GM10847 (cell line): ENCODE results near the gene GSTT2B.

Experiments
- POLR2A ChIP-seq: IDR thresholded peaks from 2 replicates; pipeline ENCODE4 v1.6.1; 2011; ENCODE audit not compliant: insufficient read length; ENCODE audit errors: extremely low read depth

Gene GSTT2B

DNA sequence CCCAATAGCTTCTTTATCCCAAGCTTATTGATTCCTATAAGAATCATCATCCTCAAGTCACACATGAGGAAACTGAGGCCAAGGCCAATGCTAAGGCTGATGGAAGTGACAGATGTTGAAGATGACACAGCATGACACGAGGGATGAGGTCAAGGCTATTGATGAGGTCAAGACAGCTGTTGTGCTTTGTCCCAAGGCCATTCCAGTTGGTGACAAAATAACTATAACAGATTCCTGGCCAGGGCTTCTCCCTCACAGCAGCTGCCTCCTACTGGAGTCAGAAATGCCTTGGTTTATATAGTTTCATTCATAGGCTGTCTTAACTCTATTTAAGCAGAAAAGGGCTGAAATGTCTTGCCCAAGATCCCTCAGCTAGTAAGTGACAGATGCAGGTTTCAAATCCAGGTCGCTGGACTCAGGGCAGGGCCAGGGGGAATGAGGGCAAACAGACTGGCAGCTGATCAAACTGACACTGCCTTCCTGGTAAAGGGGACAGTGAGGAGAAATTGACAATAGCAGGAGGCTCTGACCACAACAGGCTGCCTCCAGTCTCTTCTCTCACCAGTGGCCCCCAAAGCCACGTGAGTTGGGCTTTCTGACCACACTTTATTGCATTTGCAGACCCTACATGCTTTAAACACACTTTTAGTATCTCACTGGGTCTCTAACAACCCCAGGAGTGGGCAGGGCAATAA is 50.4 kb downstream of the GSTT2B start:
- TF ChIP-seq POLR2A = no peak

DNA sequence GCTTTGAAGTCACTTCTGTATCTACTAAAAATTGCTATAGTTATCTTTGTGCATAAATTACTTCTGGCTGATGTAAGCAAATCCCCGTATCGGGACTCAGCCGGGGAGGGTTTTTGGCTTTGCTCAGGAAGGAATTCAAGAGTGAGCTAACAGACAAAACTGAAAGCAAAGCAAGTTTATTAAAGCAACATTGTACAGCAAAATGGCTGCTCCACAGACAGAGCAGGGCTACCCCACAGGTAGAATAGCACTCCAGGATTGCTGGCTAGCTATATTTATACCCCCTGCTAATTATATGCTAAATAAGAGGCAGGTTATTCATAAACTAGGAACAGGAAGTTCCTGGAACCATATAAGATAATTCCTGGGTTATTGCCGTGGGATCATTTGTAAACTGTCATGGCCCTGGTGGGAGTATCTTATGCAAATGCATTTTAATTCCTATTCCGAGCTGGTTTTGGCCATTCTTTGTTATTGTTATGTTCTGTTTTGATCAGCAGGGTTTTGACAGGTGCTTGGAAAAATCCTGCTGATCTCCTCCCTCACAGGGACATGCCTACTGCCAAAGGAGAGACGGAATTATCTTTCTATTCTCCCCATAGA is 51.6 kb downstream of the GSTT2B start:
- TF ChIP-seq POLR2A = no peak

DNA sequence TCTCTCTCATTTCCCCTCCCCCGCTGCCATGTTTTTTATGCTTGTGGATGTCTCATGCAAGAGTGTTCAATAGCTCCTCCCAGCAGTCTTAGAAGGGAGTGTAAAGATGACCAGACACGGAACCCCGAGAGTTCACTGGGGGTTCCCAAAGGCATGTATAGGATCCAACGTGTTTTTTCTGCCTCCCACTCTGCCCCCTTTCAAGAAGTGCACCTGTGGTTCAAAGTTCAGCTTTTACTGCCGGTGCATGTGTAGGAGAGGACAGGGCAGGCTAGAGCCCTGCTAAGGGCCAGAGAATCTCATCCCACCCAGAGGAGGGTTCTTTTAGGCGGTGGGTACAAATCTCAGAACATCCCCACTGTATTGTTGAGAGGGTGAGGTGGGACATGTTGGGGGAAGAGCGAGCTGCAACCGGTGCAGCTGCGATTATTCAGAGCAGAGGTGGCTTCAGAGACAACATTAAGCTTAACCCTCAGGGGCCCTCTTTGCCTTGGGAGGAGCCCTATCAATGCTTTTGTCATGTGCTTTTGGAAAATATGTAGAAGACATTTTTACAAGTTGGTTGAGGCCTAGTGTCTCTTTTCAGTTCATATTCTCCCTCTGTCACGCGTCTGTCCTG is 52.3 kb downstream of the GSTT2B start:
- no peak for TF ChIP-seq POLR2A
